Endometrial microvascular endothelial cells (primary cell): ENCODE data around the gene CDC40. TPM values are rescaled to one million over a fixed set of nuclear protein-coding genes. Genes with fewer than 3 reads are reported as not detected.
"Not testable (repeated sequence)": the region's sequence is repeated elsewhere in the genome, so short reads cannot be mapped to it uniquely, and the experiment has no call there.

Experiments
- in situ Hi-C: cut with HindIII; loops from 2 replicates; pipeline ENCODE4 v1.10.0; 2017; ENCODE audit warnings: low sequenced_read_pairs, low pct_unique_long_range_greater_than_20kb; ENCODE audit errors: inconsistent ontology term
- total RNA-seq: library from RNA; depleted of rRNA; stranded (reverse); fragments of >200 nt; gene quantifications from one replicate; pipeline ENCODE4 v1.2.3, GENCODE V29; 2015; ENCODE audit errors: inconsistent ontology term

Gene CDC40
- total RNA-seq, 1 donor from 2014 or later, result 16.5 TPM

GRCh38 chr6:110255211-110255750 is 75.1 kb downstream of the CDC40 start:
- in situ Hi-C loops, result no loop called here

GRCh38 chr6:110256366-110256765 is 76.1 kb downstream of the CDC40 start:
- in situ Hi-C loops, result no loop called here

GRCh38 chr6:110265273-110265672 is 85.0 kb downstream of the CDC40 start:
- in situ Hi-C loops, result no loop called here

DNA sequence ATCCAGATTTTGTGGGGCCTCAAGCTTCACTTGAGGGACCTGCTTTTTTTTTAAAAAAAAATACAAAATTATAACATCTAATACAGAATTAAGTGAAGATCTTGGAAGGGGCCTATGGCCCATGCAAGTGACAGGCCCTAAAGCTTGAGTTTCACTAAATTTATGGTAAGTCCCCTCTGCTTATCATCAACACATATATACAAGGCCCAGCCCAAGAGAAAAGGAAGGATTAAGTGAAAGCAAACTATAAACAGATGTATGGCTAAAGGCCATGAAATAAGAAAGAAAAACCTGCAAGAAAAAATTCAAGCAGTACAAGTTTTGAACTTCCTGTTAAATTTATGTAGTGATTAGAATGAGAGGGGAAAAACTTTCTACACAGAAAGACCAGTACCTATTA is 86.8 kb downstream of the CDC40 start:
- in situ Hi-C loops, result no loop called here

- in situ Hi-C loops, result no loop called here
Observed at GRCh38 chr6:110269623-110270022, 89.4 kb downstream of the CDC40 start.

DNA sequence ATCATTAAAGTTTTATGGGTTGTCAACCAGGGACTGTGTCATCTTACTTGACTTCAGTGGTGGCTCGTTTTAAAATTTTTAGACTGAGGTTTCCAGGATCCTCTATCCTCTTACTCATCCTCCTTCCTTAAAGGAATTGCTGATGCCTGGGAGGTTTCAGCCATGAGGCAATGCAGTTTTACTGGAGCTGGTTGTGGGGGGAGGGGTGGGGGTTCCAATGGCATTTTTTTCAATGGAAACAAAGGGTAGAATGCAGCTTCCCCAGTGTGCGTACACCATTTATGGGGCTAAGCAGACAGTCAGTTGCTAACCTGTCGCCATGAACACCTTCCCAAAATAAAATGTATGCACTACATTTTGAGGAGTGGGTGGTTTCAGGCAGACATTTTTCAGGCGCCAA is 89.9 kb downstream of the CDC40 start:
- in situ Hi-C loops, result no loop called here

GRCh38 chr6:110271732-110272022 is 91.5 kb downstream of the CDC40 start:
- in situ Hi-C loops, result no loop called here

DNA sequence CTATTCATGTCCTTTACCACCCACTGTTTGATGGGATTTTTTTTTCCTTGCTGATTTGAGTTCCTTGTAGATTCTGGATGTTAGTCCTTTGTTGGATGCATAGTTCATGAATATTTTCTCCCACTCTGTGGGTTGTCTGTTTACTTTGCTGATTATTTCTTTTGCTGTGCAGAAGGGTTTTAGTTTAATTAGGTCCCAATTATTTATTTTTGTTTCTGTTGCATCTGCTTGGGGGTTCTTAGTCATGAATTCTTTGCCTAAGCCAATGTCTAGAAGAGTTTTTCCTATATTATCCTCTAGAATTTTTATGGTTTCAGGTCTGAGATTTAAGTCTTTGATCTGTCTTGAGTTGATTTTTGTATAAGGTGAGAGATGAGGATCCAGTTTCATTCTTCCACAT is 92.6 kb downstream of the CDC40 start:
- in situ Hi-C loops, result not testable (repeated sequence)

DNA sequence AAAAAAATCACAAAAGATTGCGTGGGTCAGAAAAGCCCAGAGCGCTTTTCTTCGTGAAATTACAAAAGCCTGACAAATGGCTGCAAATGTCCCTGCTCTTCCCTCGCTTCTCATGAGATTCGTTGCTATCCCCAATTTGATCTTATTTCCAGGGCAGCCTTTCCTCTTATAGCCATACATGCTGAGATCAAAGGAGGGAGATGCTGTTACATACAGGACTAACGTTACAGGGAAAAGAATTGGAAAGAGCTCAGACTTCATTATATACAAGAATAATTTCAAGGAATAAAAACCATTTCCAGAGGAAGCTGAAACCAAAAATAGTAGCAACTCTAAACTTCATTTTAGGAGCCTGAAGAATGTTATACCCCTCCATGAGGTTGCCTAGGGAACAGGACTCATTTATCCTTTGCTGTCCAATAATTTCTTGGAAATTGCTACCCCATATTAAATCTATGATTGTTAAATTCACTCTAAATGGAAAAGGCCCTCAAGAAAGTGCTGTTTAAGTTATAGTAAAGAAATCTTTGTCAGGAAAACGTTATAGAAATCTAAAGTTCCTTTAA is 97.0 kb downstream of the CDC40 start:
- in situ Hi-C loops, result no loop called here

Other genes starting within 250 kb of the CDC40 start
- not detected for gene GPR6, start 202.1 kb upstream of the CDC40 start, total RNA-seq
- gene WASF1, start 757 bp upstream of the CDC40 start, total RNA-seq, result 8.0 TPM
- gene METTL24, start 177.9 kb downstream of the CDC40 start, total RNA-seq, result not detected
- 3.2 TPM for gene DDO, start 235.1 kb downstream of the CDC40 start, total RNA-seq